ENCODE measurements around the gene APOA5. TPM values are rescaled to one million over a fixed set of nuclear protein-coding genes. Genes with fewer than 3 reads are reported as not detected.

APOA5 gene
- total RNA-seq, 4 donors from 2014 or later = not detected

GRCh38 chr11:116835791-116836631 lies 44.3 kb upstream of the APOA5 start:
- no peak for TF ChIP-seq CTCF (IDR thresholded peaks at IDR 0.05; ENCODE audit: low read depth)

DNA sequence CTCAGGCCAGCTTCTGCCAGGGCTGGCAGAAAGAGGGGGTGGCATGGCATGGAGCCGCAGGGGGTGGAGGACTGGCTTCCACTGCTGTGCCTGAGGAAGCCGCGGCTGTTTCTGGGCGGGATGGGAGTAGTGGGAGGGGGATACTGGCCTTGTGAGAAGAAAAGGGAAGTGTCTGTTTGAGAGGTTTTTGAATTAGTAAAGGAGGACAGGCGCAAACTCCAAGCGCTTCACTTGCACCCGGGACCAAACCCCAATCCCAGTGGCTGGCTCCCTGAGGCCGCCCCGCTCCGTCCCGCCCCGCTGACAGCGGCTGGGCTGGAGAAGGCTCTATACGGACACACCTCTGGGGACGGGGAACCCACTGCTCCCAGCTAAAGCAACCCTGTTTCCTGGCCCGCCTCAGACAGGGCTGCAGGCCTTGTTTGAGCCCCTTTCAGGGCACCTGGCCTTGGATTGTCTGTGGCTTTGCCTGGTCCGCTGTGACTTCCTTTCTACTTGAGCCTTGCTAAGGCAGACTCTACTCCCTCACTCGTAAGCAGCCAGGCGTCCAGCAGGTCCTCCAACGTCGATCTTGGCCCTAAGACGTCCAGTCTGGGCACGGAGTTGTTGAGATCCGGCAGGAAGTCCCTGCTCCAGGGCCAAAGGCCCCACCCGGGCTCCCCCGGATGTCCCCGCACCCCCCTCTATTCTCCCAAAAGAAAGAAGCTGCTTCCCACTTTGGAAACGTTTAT lies 43.5 kb upstream of the APOA5 start:
- TF ChIP-seq CTCF (IDR thresholded peaks at IDR 0.05; ENCODE audit: low read depth) = no peak

GRCh38 chr11:116833816-116834534 lies 42.3 kb upstream of the APOA5 start:
- TF ChIP-seq CTCF (IDR thresholded peaks at IDR 0.05; ENCODE audit: low read depth) = no peak

DNA sequence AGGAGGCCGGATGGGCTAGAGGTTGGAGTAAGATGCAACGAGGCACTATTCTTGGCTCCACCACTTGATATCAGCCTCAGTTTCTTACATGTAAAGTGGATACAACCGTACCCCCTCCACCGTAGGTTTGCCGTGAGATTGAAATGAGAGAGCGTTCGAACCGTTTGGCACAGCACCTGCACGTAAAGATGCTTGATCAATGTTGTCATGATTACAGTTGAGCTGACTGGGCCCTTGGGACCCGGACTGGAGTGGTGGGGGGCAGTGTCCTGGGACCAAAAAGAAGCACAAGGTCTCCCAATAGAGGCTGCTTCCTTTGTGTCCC lies 41.8 kb upstream of the APOA5 start:
- TF ChIP-seq CTCF (IDR thresholded peaks at IDR 0.05; ENCODE audit: low read depth) = no peak

- TF ChIP-seq CTCF (IDR thresholded peaks at IDR 0.05; ENCODE audit: low read depth) = no peak
These were observed 40.9 kb upstream of the APOA5 start for GRCh38 chr11:116832350-116833290.

GRCh38 chr11:116831790-116832349 lies 40.2 kb upstream of the APOA5 start:
- TF ChIP-seq CTCF (IDR thresholded peaks at IDR 0.05; ENCODE audit: low read depth) = no peak
